ENCODE measurements around the gene KCNK6. TPM values are rescaled to one million over a fixed set of nuclear protein-coding genes. Genes with fewer than 3 reads are reported as not detected.

The KCNK6 gene
- total RNA-seq, 6 experiments from 2014 or later = 1.1 to 3.1 (median 2.2) TPM

DNA sequence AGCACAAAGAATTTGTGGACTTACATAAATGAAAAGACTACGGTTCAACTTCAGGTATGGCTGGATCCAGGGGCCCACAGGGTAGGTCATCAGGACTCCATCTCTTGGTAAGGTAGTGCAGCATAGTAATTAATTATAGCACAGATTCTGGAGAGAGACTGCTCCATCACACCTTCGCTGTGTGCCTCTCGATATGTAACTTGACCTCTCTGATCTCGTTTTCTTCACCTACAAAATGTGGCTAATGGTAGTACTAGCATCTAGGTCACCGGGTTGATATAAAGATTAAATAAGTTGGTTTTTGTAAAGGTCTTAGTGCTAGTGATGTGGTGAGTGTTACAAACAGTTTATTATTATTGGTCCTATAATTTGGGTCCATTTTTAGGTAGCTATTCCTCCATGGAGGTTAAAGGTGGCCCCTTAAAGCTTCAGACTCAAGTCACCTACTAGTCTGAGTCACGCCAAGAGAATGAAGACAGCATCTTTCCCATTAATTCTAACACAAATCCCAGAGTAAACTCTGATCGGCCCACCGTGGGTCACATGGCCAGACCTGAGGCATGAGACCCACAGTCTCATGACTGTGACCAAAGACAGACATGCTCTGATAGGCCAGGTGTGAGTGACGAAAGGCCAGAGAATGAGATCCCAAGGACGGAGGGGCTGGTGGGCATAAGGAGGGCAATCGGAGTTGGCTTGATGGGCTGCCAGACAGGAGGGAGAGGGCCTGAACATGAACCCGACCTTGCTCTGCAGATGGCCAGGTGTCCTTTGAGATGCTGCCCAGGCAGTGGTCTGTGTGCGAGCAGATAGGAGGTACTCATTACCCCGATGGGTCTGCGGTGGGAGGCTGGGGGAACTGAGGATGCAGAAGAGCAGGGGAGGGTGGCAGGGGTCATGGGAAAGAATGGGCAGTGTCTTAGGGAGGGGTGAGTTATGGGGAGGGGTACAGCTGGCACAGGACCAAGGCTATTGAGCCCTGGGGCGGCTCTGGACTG lies 36.4 kb downstream of the KCNK6 start:
- intact Hi-C loops (cut with DNase I) = no loop called here
- DNase-seq (no peak), ATAC-seq (no peak)
- Histone ChIP-seq H3K27me3 (no peaks in the 10 kb centered on the region), H3K4me3 (no peak overlapping the region), H3K4me1 (no peaks in the 10 kb centered on the region), H3K27ac (no peak overlapping the region), H3K9me3 (no peaks in the 10 kb centered on the region), H3K36me3 (no peaks in the 10 kb centered on the region)
- WGBS (ENCODE audit: insufficient coverage, low coverage, low lambda C conversion rate, missing lambda C conversion rate) = 66% methylated on average over 12 of the region's 16 CpGs
- no peak for TF ChIP-seq POLR2A (IDR thresholded peaks at IDR 0.05)

DNA sequence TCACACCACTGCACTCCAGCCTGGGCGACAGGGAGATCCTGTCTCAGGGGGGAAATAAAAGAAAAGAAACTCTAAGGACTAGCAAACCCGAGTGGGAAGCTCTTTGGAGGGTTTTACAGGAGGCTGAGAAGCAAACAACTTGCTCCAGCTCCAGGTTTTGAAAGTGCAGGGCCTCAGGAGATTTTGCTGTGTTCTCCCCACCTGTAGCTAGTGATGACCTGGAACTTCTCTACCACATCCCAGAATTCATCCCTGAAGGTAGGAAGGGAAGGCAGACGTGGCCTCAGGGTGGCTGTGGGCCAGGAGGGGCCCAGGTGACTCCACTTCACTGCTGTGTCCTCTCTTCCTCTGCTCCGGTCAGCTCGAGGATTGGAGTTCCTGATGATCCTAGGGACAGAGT lies 38.4 kb downstream of the KCNK6 start:
- 34% methylated on average over 2 of the region's 5 CpGs for WGBS (ENCODE audit: insufficient coverage, low coverage, low lambda C conversion rate, missing lambda C conversion rate)
- intact Hi-C loops (cut with DNase I) = no loop called here
- peaks cover 0 to 9% (median 0%) of the 10 kb centered on the region in 4 donors for H3K4me1 ChIP-seq
- no peak for ATAC-seq
- TF ChIP-seq POLR2A (IDR thresholded peaks at IDR 0.05) = no peak
- TF ChIP-seq, protein P1, sequence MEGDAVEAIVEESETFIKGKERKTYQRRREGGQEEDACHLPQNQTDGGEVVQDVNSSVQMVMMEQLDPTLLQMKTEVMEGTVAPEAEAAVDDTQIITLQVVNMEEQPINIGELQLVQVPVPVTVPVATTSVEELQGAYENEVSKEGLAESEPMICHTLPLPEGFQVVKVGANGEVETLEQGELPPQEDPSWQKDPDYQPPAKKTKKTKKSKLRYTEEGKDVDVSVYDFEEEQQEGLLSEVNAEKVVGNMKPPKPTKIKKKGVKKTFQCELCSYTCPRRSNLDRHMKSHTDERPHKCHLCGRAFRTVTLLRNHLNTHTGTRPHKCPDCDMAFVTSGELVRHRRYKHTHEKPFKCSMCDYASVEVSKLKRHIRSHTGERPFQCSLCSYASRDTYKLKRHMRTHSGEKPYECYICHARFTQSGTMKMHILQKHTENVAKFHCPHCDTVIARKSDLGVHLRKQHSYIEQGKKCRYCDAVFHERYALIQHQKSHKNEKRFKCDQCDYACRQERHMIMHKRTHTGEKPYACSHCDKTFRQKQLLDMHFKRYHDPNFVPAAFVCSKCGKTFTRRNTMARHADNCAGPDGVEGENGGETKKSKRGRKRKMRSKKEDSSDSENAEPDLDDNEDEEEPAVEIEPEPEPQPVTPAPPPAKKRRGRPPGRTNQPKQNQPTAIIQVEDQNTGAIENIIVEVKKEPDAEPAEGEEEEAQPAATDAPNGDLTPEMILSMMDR (IDR thresholded peaks at IDR 0.05) = no peak
- no peak for DNase-seq
- peaks cover 0 to 10% of the 10 kb centered on the region in 2 donors for H3K27me3 ChIP-seq
- no peaks in the 10 kb centered on the region for H3K9me3 ChIP-seq
- H3K27ac ChIP-seq = no peak overlapping the region
- no peak overlapping the region for H3K4me3 ChIP-seq
- H3K36me3 ChIP-seq = no peaks in the 10 kb centered on the region

DNA sequence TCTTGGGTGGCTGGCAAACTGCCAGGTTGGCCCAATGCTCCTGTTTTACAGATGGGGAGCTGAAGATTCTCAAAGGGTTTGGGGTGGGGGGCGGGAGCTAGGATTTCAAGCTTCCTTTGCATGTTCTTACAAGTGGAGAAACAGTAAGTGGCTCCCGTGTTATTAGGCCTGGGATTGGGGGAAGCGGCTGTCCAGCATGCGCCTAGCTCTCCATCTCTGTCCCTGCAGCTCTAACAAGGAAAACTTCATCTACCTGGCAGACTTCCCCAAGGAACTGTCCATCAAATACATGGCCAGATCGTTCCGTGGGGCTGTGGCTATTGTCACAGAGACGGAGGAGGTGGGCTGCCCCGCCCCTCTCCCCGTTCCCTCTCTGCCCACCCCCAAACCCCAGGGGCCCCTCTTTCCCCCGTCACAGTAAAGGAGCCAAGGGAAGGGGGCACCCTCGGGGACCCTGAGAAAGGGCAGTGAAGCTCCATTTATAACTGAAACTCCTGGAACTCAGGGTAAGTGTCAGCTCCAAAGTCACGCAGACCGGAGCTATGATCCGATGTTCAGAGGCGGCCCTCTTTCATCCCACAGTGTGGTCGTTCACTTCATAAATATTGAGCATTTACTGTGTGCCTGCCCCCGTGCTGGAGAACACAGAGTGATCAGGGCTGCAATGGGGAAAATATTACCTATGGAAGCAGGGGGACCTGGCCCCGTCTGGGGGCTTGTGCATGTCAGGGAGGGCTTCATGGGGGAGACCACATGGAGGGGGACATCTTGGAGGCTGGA lies 39.8 kb downstream of the KCNK6 start:
- Histone ChIP-seq H3K9me3 (no peaks in the 10 kb centered on the region), H3K27me3 (peaks cover 0 to 11% of the 10 kb centered on the region in 2 donors), H3K4me1 (peaks cover 0 to 9% (median 0%) of the 10 kb centered on the region in 4 donors), H3K4me3 (no peak overlapping the region), H3K36me3 (no peaks in the 10 kb centered on the region), H3K27ac (no peak overlapping the region)
- 22% methylated on average over 10 of the region's 18 CpGs for whole genome bisulfite sequencing (ENCODE audit: insufficient coverage, low coverage, low lambda C conversion rate, missing lambda C conversion rate)
- intact Hi-C loops (cut with DNase I) = no loop called here
- no peak for ATAC-seq
- no peak for DNase-seq
- TF ChIP-seq, protein P1 (IDR thresholded peaks at IDR 0.05) = no peak
- TF ChIP-seq POLR2A (IDR thresholded peaks at IDR 0.05) = no peak

DNA sequence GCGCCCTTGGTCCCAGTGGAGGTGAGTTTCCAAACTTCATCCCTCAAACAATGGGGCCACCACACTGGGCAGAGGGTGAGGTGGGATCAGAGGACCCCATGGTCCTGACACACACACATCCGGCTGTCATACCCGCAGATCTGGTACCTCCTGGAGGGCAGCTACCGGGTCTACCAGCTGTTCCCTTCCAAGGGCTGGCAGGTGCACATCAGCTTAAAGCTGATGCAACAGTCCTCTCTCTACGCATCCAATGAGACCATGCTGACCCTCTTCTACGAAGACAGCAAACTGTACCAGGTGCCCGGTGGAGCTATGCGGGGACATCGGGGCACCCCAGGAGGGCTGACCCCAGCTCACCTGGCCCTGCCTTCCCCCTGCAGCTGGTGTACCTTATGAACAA lies 40.7 kb downstream of the KCNK6 start:
- peaks cover 0 to 11% of the 10 kb centered on the region in 2 donors for H3K27me3 ChIP-seq
- intact Hi-C loops (cut with DNase I) = no loop called here
- no peak for ATAC-seq

More for the DNA sequence above, 40.7 kb downstream of the KCNK6 start:
- no peak overlapping the region for H3K4me3 ChIP-seq
- no peak for DNase-seq
- peaks cover 0 to 9% (median 0%) of the 10 kb centered on the region in 4 donors for H3K4me1 ChIP-seq
- H3K36me3 ChIP-seq = no peaks in the 10 kb centered on the region
- 100% methylated on average over 1 of the region's 9 CpGs for WGBS (ENCODE audit: insufficient coverage, low coverage, low lambda C conversion rate, missing lambda C conversion rate)
- H3K9me3 ChIP-seq = no peaks in the 10 kb centered on the region
- H3K27ac ChIP-seq = no peak overlapping the region
- TF ChIP-seq POLR2A (IDR thresholded peaks at IDR 0.05) = no peak
- TF ChIP-seq, protein P1 (IDR thresholded peaks at IDR 0.05) = no peak
